Stimulated activated CD4-positive, alpha-beta T cell treated with anti-CD3 and anti-CD28 coated beads, Interleukin-1b, Interleukin-23, amount 100 ng/mL, for 24 hours (primary cell): ENCODE data around the gene SDCBP2.

Experiments used
- DNase-seq, 4 experiments: peaks; one replicate each; pipeline ENCODE4 v3.0.0-alpha.2; 2020; ENCODE audit warnings: low read depth in 4 of 4, low spot score in 1 of 4

SDCBP2 gene

DNA sequence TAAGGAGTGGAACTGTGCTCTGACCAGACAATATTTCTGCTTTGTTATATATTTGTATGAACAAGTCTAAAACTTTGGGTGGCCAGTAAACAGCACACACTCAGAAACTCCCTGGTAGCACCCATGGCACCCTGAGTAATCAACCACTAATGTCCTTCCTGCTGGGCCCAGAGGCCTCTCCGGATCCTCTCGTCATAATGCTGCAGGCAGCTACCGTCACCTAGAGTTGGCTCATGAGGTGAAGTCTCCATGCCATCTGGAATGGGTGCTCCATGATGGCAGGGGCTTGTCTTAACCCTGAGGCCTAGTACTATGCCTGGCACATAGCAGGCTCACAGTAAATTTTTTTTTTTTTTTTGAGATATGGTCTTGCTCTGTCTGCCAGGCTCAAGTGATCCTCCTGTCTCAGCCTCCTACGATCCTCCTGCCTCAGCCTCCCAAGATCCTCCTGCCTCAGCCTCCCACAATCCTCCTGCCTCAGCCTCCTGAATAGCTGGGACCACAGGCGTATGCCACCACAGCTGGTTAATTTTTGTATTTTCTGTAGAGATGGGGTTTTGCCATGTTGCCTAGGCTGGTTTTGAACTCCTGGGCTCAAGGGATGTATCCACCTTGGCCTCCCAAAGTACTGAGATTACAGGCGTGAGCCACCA is 3.0 kb upstream of the SDCBP2 start:
- DNase-seq: no peak

- no peak for DNase-seq
Observed at GRCh38 chr20:1331101-1331500, 2.2 kb upstream of the SDCBP2 start.

GRCh38 chr20:1330075-1330830 is 1.3 kb upstream of the SDCBP2 start:
- no peak for DNase-seq

- DNase-seq: no peak
Observed at GRCh38 chr20:1327827-1328679, 886 bp downstream of the SDCBP2 start.

GRCh38 chr20:1327241-1327653 is 1.7 kb downstream of the SDCBP2 start:
- DNase-seq: no peak

GRCh38 chr20:1326031-1326930 is 2.7 kb downstream of the SDCBP2 start:
- DNase-seq: no peak

DNA sequence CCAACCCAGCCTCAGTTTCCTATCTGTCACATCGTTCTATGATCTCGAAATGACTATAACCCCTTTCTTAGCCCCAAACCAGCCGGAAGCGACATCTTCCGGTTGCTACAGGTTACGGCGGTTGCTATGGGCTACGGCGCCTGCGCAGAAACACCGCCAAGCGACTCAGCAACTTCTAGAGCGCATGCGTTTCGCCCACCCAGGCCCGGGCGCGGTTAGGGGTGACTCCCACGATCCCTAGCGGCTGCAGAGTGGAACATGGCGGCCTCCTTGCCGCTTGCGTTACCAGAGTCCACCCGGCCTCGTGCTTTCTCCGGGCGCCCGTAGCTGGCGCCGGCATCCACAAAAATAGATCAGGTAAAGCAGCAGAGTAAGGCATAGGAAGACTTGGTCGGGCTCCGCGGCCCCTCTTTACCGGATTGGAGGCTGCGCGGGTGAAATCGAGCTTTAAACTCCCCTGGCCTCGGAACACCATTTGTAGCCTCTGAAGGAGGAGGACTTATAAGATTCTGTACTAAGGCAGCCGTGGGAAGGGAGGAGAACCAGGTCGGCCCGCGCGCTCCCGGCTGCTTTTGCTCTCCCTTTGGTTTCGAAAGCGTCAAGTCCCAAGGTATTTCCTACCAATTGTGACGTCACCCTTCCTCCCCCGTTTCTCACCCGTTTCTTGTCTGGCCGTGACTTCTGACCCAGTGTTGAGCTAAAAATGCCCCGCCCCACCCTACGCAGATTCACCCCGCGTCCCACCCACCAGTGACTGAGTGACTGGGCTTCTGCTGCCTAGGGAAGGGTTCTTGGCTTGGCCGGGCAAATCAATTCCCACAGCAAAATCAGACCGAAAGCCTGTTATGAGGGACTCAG is 3.5 kb downstream of the SDCBP2 start:
- DNase-seq: peak; percentile 98 to 99 (median 98)

DNA sequence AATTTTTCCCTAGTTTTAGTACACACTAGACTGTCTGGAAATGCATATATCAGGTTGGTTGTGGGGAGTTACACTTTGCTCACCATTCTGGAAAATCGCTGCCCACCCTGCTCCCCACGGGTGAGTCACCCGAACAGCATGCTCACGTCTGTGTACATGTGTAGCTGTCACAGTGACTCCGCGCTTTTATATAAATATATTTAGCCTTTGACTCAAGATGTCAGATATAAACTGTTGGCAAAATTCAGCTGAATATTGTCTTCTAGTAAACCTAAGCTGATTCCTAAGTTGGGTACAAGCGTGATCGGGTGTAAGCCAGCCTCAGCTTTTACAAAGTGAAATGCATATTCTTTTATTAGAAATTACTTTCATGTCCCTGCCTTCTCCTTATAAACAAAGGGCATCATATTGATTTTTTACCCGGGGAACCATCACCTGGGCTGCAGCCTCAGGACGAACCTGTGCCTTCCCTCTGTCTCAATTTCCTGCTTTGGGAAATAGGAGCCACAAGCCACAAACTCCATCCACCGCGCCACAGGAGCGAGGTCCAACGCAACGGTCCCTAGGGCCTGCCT is 4.3 kb downstream of the SDCBP2 start:
- DNase-seq: no peak

DNA sequence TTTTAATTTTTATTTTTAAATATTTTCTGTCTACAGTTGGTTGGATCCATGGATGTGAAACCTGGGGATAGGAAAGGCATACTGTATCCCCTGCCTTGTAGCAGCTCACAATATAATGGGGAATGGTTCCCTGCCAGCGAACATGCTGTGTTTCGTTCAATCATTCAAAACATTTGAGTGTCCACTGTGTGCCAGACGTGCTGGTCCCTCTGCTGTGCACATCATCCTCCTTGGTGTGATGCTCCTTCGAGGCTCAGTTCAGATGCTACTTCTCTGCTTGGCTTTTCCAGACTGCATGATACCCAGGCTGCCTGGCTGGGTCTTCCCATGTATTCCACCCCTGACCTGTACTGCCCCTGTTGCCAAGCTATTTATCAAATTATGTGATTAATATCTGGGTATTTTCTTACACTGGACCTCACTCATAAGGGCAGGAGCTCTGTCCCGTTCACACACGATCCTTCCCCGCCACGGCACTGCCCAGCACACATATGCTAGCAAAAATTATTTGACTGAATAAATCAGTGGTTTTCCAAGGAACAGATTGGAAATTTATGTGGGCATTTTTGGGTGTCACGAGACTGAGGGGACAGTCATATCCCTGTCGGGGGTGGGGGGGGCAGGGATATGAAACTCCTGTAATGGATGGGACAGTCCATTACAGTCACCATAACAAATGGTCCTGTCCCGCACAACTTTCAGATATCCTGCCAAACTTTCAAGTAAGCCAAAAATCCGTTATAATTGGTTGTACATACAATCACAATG is 4.9 kb downstream of the SDCBP2 start:
- DNase-seq: no peak

DNA sequence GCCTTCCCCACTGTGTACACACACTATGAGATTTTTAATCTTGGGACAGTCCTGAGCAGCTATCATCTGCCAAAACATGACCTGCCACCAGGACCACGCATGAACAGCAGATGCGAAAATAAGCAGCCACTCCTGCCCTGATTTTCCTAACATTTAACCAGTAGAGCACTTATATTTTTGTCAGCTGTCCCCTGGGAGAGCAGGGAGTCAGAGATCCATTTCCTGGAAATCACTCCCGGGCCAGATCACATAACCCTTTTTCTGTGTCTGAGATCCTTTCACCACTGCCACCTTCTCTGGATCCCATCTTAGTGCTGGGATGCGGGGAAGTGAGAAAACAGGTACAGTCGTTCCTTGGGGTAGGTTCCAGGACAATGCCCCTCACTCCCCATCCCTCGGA is 5.7 kb downstream of the SDCBP2 start:
- no peak for DNase-seq

GRCh38 chr20:1322511-1323245 is 6.3 kb downstream of the SDCBP2 start:
- no peak for DNase-seq

DNA sequence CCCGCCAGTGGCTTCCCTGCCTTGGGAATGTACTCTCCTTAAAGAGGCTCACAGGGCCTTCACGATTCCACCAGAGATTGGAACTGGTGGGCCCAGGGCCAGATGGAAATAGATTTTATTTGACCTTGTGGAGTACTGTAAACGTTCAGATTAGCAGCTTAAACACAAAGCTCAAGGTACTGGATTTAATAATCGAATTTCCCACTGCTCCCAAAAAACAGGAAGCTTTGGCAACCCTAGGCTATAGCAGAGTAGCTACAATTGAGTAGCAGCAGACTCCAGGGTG is 7.3 kb downstream of the SDCBP2 start:
- no peak for DNase-seq

- no peak for DNase-seq
Observed at GRCh38 chr20:1320902-1321653, 7.9 kb downstream of the SDCBP2 start.

GRCh38 chr20:1320016-1320415 is 8.9 kb downstream of the SDCBP2 start:
- no peak for DNase-seq

GRCh38 chr20:1319462-1319861 is 9.5 kb downstream of the SDCBP2 start:
- no peak for DNase-seq

- no peak for DNase-seq
Observed at GRCh38 chr20:1319051-1319450, 9.9 kb downstream of the SDCBP2 start.

DNA sequence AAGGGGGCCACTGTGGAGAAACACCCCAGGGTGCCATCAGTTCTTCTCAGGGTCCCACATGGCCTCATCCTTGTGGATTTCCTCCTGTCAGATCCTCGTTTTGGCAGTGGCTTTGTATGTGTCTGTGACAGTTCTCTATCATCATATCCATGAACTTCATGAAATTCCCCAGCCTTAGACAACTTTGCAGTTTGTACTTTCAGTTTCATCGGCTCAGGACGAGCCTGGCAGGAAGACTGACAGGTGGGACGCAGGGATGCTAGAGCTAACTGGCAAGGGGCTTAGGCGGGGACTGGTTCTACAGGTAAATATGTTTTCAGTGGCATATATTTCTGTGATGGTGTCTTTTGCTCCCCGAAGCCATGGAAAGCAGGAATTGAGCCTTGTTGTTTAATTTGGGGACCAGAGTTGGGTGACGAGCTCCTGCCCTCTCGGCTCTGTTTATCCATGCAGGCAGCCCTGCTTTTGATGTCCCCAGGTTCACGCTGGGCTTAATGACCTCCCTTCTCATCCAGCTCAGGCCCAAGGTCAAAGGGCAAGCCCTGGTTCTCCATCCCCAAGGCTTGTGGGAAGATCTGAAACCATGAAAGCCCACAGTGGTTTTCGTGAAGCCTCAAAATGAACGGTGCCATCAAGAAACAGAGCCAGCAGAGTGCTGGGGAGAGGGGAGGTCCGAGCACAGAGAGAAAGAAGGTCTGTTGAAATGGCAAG is 11.2 kb downstream of the SDCBP2 start:
- DNase-seq: no peak
